Activated CD8-positive, alpha-beta memory T cell treated with anti-CD3 and anti-CD28 coated beads, Interleukin-2, amount 50 U/mL, for 24 hours (primary cell): ENCODE results near the gene RNFT2.
"Not testable (repeated sequence)": the region's sequence is repeated elsewhere in the genome, so short reads cannot be mapped to it uniquely, and the experiment has no call there.

Experiments
- DNase-seq: peaks from one replicate; pipeline ENCODE4 v3.0.0-alpha.2; 2020; ENCODE audit errors: extremely low read depth

Gene RNFT2

DNA sequence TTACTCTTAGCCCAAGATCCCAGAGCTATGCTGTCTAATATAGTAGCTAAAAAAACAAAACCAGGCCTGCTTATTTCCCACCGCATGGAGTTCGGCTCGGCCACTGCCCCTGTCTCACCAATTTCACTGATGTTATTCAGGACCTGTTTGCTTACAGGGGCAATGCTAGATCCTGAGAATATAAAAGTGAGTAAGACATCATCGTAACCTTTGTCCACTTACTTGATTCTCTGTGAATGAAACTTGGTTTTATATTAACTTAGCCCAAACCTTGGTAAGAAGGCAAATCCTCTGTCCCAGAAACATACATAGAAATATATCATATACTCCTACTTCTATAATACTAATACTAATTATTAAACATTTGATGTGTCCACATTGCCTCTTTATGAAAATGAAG lies 56.6 kb downstream of the RNFT2 start:
- DNase-seq: no peak

DNA sequence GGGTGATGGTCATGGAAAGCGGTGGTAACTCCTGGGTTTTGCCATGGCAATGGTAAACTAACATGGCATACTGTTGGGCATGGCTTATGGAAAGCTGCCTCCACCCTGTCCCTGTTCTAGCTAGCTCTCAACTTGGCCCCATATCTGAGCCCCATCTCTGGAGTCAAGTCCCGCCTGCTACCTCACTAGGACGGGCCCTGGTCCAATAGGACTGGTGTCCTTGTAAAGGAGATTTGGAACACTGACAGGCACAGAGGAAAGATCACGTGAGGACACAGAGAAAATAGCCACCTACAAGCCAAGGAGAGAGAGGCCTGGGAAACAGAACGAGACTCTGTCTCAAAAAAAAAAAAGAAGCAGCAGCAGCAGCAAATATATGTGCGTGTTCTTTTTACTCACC lies 59.8 kb downstream of the RNFT2 start:
- DNase-seq: no peak

DNA sequence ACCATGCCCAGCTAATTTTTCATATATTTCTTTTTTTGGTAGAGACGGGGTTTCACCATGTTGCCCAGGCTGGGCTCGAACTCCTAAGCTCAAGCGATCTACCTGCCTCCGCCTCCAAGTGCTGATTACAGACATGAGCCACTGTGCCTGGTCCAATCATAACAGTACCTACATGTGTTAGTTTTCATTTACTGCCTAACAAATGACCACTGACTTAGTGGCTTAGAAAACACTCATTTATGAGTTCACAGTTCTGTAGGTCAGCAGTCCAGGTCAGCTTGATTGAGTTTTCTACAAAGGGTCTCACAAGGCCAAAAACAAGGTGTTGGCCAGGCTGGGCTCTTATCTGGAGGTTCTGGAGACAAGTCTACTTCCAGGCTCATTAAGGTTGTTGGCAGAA lies 60.6 kb downstream of the RNFT2 start:
- DNase-seq: no peak

DNA sequence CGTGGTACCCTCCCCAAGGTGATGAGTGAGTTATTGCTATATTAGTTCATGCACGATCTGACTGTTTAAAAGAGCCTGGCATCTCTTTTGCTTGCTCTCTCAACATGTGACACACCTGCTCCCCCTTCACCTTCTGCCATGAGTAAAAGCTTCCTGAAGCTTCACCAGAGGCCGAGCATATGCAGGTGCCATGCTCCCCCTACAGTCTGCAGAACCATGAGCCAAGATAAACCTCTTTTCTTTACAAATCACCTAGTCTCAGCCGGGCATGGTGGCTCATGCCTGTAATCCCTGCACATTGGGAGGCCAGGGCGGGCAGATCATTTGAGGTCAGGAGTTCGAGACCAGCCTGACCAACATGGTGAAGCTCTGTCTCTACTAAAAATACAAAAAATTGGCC lies 61.8 kb downstream of the RNFT2 start:
- no peak for DNase-seq

DNA sequence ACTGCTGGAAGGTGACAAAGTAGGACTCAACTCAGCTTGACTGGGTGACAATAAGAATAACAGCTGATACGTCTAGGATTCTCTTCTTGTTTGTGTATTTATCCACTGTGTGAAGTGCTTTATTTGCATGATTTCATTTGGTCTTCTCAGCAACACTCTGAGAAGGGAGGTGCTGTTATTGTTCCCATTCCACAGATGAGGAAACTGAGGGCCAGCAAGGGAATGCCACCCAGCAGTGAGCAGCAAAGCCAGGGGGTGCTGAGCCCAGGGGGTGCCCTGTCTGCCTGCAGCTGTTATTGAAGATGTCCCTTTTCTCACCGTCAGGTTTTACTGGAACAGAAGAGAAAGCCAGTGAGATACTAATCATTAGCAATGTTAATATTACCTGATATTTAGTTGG lies 62.8 kb downstream of the RNFT2 start:
- no peak for DNase-seq

DNA sequence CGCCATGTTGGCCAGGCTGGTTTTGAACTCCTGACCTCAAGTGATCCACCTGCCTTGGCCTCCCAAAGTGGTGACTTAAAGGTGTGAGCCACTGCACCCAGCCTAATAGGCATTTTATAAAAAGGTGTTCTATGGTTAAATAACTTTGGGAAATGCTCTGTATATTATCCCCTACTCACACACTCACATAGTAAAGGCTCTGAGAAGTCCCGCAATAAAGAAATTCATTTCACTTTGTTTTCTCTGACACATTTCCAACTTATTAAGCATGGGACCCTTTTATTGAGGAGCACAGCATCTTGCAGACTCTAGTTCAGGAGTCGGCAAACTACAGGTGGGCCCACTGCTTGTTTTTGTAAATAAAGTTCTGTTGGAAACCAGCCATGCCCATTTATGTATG lies 63.9 kb downstream of the RNFT2 start:
- DNase-seq: no peak

DNA sequence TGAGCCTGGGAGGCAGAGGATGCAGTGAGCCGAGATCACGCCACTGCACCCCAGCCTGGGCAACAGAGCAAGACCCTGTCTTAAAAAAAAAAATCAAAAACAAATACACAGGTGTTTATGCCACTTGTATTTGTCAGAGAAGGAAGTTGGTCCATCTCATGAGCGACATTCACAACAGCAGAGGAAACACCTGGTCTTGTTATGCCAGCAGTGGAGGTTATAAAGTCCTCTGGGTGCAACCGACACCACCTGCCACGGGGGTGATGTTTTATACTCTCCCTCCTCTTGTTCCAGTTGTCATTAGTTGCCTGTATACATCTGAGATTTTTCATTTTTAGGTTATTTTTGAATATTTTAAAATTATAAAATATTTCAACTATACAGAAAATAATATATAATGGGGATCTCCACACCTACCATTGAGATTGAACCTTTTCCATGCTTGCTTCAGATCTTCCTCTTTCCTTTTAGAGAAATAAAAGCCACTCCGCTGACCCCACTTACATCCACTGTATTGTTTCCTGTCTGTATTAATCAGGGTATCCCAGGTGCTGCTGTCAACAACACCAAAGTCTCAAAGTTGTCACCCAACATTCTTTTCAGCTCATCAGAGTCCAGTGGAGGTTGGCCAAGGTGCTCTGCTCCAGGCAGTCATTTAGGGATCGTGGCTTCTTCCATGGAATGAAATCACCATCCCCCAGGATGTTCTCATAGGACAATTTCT lies 65.1 kb downstream of the RNFT2 start:
- no peak for DNase-seq

DNA sequence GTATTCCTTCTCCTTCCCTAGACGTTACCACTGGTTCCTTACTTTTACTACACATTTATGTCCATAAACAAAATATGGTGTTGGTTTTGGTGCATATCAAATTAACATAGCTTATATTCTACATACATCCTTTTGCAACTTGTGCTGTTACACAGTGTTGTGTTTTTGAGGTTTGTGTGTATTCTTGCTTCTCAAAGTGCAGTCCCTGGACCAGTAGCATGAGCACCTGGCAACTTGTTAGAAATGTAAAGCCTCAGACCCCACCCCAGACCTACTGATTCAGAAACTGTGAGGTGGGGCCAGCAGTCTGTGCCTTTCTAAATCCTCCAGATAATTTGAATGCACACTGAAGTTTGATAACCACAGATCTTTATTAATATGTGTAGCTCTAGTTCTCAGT lies 65.9 kb downstream of the RNFT2 start:
- DNase-seq: no peak

DNA sequence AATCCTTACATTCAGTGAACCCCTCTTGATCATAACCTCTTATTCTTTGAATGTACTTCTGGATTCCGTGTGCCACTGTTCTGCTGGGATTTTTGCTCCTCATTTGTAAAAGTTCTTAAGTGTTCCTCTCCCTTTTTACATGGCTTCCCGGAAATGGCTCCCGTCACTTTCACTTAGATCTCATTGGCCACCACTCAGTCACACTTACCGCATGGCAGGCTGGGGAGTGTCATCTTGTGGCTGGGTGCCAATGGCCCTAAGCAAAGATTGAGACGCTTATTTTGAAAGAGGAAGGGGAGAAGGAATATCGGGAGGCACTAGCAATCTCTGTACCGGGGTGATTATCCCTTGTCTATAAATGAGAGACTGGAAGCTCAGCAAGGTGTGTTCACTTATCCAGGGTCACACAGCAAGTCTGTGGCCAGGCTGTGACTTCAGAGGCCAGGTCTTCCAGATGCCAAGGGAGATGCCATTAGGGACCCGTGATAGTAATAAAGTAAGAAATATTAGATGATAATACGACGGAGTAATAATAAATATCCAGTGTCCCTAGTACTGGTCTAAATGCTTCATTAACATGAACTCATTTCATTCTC lies 68.8 kb downstream of the RNFT2 start:
- DNase-seq: no peak

DNA sequence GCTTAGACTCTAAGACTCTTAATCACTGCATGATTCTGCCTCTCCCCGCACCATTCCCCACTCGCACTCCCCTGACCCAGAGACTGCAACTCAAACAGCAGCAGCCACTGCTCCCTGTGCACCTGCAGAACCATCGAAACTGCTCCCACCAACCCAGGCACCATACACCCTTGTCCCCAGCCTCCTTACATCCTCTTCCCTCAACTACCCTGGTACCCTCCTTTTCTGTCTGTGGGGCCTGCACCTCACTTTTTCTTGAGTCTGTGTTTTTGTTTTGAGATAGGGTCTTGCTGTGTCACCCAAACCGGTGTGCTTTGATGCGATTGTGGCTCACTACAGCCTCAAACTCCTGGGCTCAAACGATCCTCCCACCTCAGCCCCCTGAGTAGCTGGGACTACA lies 69.4 kb downstream of the RNFT2 start:
- no peak for DNase-seq

DNA sequence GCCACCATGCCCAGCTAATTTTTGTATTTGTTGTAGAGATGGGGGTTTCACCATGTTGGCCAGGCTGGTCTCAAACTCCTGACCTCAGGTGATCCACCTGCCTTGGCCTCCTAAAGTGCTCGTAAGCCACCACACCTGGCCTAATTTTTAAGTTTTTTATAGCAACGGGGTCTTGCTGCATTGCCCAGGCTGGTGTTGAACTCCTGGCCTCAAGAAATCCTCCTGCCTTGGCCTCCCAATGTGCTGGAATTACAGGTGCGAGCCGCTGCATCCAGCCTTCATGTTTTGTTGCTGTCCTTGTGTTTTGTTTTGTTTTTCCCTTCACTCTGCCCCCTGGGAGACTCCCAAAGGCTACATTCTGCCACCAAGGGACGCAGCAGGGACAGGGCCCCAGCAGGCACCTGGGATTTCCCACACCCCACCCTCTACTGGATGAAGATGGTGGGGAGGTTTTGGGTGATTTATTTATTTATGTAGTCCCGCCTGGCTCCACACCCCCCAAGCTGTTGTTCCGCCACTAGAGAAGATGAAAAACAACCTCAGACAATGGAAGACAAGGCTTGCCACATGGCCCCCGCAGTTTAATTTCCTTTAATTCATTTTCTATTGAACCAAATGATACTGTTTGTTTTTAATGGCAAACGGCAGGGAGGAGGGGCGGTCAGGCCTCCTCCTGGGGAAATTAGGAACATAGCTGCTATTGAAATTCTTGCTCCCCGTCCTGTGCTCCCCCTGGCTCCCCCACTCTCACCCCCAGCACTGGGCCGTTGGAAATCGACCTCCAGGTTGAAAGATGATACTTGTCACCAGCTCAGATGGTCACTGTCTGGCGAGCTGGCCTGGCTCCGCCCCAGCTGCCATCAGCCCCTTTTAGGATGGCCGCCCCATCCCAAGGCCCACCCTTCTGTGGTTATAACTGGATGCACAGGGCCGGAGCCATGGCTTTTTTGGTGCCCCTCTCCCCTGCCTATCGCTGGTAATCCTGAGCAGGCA lies 70.3 kb downstream of the RNFT2 start:
- DNase-seq: no peak

DNA sequence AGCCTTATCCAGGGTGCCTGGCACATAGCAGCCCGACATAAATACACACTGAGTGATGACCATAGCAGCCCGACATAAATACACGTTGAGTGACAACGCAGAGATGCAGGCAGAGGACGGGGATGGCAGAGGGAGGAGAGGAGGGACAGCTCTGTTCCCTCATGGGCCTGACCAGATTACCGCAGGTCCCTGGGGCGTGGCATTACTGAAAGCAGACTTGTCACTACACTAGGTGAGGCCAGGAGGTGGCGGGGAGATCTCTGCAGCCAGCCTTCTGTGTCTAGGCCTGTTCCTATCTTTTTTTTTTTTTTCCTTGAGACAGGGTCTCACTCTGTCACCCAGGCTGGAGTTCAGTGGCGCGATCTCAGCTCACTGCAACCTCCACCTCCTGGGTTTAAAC lies 74.1 kb downstream of the RNFT2 start:
- no peak for DNase-seq

DNA sequence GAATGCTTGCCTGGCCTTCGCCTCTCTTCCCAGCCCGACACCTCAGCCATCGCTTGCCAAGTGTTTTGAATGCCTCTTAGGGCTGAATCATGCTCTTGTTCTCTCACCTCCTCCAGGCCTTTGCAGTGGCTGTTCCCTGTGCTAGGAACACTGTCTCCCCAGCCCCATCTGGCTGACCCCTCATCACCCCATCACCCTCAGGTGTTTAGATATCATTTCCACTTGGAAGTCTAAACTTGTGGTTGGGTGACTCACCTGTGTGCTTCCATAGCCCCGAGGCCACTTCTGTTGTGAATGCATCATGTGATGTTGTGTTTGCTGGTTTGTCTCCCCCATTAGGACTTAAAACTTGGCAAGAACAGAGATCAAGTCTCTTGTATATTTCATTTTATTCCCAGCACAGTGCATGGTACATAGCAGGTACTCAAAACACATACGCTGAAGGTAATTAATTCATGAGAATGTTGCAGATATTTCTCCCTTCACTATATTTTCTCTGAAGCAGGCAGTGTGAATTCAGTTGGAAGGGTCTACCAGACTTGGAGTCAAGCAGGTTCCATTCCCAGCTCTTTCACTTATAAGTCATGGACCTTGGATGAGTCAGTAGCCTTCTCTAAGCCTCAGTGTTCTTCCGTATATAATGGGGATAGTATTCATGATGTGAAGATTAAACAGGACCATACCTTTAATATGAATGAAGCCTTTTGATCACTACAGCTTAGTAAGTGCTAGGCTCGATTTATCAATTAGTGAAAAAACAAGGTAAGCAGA lies 75.3 kb downstream of the RNFT2 start:
- no peak for DNase-seq

DNA sequence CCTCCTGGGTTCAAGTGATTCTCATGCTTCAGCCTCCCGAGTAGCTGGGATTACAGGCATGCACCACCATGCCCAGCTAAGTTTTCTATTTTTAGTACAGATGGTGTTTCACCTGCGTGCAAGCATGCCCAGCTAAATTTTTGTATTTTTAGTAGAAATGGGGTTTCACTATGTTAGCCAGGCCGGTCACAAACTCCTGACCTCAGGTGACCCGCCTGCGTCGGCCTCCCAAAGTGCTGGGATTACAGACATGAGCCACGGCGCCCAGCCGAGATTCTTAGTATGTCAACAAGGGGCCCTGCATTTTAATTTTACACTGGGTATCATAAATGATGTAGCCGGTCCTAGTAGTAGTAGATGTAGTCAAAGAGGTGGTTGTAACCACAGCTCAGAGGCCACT lies 76.7 kb downstream of the RNFT2 start:
- DNase-seq: not testable (repeated sequence)

DNA sequence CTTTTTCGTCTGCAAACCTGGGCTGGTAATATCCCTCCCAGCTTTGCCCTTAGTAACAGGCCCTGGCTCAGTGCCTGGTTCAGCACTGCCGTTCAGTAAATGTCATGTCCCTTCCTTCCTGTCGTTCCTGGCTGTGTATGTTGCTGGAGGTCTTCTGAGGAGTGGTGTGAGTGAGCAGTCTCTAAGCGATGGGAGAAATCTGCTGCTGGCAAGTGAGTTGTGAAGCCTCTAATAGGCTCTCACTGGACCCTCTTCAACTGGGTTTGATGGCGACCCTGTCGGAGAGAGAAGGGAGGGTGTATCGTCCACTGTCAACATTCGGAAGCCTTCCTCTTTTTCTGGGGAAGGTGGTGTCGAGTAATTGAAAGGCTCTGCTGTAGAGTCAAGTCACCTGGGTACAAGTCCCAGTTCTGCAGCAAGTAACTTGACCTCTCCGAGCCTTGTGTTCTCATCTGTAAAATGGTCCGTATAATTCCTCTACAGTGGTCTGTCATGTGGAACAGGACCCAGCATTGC lies 80.3 kb downstream of the RNFT2 start:
- DNase-seq: no peak

DNA sequence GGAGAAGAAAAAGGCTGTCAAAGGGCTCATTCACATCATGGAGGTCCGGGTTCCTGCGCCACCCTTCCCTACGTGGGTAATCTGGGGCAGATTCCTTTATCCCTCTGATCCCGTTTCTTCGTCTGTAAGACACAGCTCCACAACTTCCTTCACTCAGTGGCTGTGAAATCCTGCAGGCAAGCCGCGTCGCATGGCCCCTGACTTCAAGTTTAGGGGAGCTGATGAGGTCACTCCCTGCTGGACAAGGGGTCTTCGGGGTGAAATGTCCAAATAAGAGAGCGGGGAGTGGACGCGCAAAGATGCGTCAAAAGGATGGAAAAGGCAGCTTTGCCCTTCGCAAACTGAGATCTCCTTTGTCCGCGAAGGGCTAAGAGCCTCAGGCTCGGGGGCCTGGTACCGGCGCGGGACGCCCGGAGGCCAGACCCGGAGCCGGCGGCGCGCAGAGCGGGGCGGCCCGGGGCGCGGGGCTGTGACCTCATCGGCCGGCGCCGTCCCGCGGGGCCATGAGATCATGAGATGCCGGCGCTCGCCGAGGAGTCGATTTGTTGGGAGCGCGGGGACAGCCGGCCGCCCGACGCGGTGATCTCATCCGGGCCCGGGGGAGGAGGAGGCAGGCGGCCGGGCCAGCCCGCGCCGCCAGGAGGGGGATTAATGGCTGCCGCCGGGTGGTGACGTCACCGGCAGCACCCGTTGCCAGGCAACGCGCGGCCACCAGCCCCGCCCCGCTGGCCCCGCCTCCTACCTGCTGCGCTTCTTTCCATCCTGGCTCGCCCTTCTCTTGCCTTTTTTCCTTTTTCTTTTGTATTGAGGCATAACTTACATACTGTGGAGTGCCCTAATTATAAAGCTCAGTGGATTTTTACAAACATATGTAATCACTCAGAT lies 81.1 kb downstream of the RNFT2 start:
- DNase-seq: peak; percentile 58

DNA sequence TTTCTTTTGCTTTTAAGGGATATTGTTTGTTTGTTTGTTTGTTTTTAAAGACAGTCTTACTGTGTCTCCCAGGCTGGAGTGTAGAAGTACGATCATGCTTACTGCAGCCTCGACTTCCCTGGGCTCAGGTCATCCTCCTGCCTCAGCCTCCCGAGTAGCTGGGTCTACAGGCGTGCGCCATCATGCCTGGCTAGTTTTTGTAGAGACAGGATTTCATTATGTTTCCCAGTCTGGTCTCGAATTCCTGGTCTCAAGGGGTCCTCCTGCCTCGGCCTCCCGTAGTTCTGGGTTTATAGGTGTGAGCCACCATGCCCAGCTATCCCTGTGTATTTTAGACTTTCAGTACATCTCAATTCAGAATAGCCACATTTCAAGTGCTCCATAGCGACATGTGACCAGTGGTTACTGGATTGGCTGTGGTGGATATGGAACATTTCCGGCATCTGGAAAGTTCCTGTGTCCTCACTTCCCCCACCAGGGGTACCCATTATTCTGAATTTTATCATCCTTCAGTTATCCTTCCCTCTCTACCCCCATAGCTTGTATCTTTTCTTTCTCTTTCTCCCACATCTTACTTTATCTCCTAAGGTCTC lies 82.0 kb downstream of the RNFT2 start:
- DNase-seq: no peak

DNA sequence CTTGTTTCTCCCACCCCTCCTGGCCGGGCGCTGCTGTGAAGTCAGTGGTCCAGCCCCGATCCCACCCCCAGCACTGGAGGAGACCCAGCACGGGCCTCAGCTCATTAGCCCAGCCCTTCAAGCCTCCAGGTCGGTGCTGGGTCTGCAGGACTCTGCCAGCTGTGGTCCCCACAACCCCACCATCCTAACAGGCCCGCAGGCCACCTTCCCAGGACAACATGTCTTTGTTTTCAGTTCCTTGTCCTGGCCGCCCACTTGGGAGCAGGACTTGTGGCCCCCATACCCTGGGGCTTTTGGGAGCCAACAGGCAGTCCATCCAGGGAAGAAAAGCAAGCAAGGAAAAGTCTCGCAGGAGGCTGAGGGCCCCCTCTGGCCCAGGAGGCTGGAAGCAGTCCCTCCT lies 83.2 kb downstream of the RNFT2 start:
- DNase-seq: no peak

DNA sequence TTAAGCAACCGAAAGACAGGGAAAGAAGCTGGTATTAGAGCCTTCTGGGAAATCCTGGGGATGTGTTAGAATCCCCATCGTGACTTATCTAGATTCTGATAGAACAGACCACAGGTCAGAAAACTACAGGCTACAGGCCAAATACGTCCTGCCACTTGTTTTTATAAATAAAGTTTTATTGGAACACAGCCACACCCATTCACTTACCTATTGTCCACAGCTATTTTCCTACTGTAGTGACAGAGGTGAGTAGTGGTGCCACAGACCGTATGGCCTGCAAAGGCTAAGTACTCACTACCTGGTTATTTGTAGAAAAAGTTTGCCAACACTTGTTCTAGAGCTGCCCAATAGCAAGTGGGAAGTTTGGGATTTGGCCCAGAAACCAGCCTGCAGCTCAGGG lies 89.3 kb downstream of the RNFT2 start:
- no peak for DNase-seq

DNA sequence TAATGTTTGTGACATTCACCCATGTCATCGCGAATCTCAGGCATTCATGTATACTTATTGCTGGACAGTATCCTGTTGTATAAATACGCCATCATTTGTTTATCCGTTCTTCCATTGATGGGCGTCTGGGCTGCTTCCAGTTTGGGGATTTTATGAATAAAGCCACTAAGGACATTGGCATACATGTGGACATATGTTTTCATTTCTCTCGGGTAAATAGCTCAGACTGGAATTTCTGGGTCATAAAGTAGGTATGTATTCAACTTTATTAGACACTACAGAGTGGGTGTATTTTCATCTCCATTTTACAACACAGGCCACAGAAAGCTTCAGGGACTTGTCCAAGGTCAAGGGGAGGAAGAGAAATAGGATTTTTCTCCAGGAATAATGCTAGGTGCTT lies 94.2 kb downstream of the RNFT2 start:
- DNase-seq: no peak
